OCI-LY3 (cell line): ENCODE data around the gene C8B.

ENCODE experiments used
- H2AFZ ChIP-seq: fragments of 200-600, 300-600 bp; shearing (Covaris generic); 2 replicates; pipeline ENCODE4 v1.6.0; 2014; ENCODE audit warnings: antibody characterized with exemption, low read depth, low read length
- H3K27ac ChIP-seq: fragments of 200-600, 300-600 bp; sonication (generic); 2 replicates; pipeline ENCODE4 v1.5.1; 2014; ENCODE audit warnings: mild to moderate bottlenecking, low read length, moderate library complexity, mixed read lengths
- H3K27me3 ChIP-seq: fragments of 200-600, 300-600 bp; sonication (generic); 2 replicates; pipeline ENCODE4 v1.6.1; 2014; ENCODE audit warnings: low read depth, low read length, mixed read lengths
- H3K36me3 ChIP-seq: fragments of 200-600, 300-600 bp; sonication (generic); replicated peaks from 2 replicates; pipeline ENCODE3; 2014; ENCODE audit warnings: low read depth, low read length, mixed read lengths
- H3K4me1 ChIP-seq: fragments of 300-600, 200-600 bp; sonication (generic); 2 replicates; pipeline ENCODE4 v1.6.1; 2014; ENCODE audit warnings: low read length, mixed read lengths
- H3K4me2 ChIP-seq: fragments of 200-600, 300-600 bp; sonication (generic); 2 replicates; pipeline ENCODE4 v1.6.1; 2014; ENCODE audit warnings: low read length, mixed read lengths
- H3K4me3 ChIP-seq: fragments of 300-600, 200-600 bp; sonication (generic); 2 replicates; pipeline ENCODE4 v1.5.1; 2014; ENCODE audit warnings: antibody characterized with exemption, mild to moderate bottlenecking, low read length, moderate library complexity
- H3K79me2 ChIP-seq: fragments of 300-600, 200-600 bp; shearing (Covaris generic); 2 replicates; pipeline ENCODE4 v1.6.1; 2014; ENCODE audit warnings: mild to moderate bottlenecking, low read length, mixed read lengths
- H3K9ac ChIP-seq: fragments of 300-600, 200-600 bp; shearing (Covaris generic); 2 replicates; pipeline ENCODE4 v1.6.0; 2014; ENCODE audit warnings: mild to moderate bottlenecking, low read length, moderate library complexity
- H3K9me3 ChIP-seq: fragments of 200-600, 300-600 bp; shearing (Covaris generic); 2 replicates; pipeline ENCODE4 v1.6.1; 2014; ENCODE audit warnings: low read length, mixed read lengths; ENCODE audit not compliant: insufficient read depth
- H4K20me1 ChIP-seq: fragments of 200-600, 300-600 bp; sonication (generic); 2 replicates; pipeline ENCODE4 v1.6.1; 2016; ENCODE audit warnings: low read length, mixed read lengths; ENCODE audit not compliant: insufficient read depth
- EZH2phosphoT487 ChIP-seq: fragments of 200-600 bp; shearing (Covaris generic); IDR thresholded peaks from 2 replicates; pipeline ENCODE4 v1.6.1; 2018; ENCODE audit warnings: antibody characterized with exemption, mixed run types, low read depth
- TF ChIP-seq, protein P1 (sequence below): fragments of 200-600, 300-600 bp; sonication (generic); IDR thresholded peaks from 2 replicates; pipeline ENCODE4 v1.5.1; 2014; ENCODE audit warnings: antibody characterized with exemption, low read length, low read depth

C8B gene

DNA sequence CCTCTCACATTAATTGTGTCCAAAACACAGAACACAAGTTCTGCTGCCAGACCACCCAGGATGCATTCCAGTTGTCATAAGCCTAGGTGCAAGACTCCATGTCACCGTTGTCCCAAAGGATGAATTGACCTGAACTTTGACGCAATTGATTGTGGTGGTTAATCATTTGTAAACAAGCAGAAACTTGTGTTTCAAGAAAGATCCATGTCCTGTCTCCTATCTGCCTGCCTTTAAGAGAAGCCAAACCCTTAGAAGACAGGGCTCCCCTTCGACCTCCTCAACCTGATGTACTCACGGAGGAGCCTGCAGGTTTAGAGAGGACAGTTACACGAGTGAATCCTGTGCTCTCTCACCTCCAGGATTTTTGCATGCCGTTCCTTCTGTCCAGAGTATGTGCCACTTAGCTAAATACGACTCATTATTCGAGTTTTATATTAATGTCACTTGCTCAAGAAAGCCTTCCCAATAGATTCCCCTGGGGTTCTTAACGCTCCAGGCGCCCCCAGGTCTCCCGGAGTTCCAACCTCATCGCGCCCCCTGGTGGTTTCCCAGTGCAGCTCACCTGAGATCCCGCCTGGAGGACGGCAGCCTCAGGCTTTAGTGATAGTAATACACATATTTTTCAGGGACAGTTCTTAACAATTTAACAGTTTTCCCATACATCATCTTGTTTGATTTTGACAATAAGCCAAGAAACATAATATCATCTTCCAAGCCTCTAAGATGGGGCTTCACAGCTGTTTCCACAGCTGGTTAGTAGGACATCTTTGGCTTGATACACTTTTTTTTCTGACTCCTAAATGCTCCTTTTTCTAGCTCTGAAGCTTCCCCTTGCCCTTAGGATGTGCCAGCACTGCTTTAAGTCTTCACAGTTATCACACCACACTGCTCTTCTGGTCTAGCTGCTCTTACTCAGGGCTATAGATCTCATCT, 2.4 kb upstream of the C8B start:
- Histone ChIP-seq H3K9me3 (no peaks in the 10 kb centered on the region), H3K9ac (no peak overlapping the region), H3K4me2 (no peak overlapping the region), H3K79me2 (no peaks in the 10 kb centered on the region), H3K36me3 (no peaks in the 10 kb centered on the region), H4K20me1 (no peaks in the 10 kb centered on the region), H3K4me3 (no peak overlapping the region), H3K4me1 (no peaks in the 10 kb centered on the region), H2AFZ (no peak overlapping the region), H3K27ac (no peak overlapping the region), H3K27me3 (no peaks in the 10 kb centered on the region)
- no peak for TF ChIP-seq EZH2phosphoT487
- TF ChIP-seq, protein P1, sequence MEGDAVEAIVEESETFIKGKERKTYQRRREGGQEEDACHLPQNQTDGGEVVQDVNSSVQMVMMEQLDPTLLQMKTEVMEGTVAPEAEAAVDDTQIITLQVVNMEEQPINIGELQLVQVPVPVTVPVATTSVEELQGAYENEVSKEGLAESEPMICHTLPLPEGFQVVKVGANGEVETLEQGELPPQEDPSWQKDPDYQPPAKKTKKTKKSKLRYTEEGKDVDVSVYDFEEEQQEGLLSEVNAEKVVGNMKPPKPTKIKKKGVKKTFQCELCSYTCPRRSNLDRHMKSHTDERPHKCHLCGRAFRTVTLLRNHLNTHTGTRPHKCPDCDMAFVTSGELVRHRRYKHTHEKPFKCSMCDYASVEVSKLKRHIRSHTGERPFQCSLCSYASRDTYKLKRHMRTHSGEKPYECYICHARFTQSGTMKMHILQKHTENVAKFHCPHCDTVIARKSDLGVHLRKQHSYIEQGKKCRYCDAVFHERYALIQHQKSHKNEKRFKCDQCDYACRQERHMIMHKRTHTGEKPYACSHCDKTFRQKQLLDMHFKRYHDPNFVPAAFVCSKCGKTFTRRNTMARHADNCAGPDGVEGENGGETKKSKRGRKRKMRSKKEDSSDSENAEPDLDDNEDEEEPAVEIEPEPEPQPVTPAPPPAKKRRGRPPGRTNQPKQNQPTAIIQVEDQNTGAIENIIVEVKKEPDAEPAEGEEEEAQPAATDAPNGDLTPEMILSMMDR: no peak

DNA sequence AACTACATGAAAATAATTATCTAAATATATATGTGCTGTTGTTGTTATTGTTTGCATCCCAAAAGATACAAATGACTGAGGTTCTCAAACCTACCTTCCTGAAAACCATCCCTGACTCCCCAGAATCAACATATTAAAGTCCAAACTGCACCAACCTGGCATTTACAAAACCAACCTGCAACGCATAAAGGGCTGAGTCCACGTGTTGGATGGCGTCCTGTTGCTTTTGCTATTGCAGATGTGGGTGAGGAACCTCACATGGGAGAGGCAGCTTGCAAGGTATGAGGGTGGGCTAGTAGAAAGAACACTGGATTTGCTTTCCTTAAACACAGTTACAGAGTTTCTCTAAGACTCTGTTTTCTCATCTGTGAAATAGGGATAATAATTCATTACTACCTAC, 1.5 kb upstream of the C8B start:
- TF ChIP-seq, protein P1: no peak
- no peak for TF ChIP-seq EZH2phosphoT487
- H3K4me1 ChIP-seq: no peaks in the 10 kb centered on the region
- no peak overlapping the region for H3K4me2 ChIP-seq
- no peak overlapping the region for H3K4me3 ChIP-seq
- H3K79me2 ChIP-seq: no peaks in the 10 kb centered on the region
- no peaks in the 10 kb centered on the region for H3K27me3 ChIP-seq
- no peak overlapping the region for H3K9ac ChIP-seq
- no peak overlapping the region for H2AFZ ChIP-seq
- H3K27ac ChIP-seq: no peak overlapping the region
- no peaks in the 10 kb centered on the region for H3K36me3 ChIP-seq
- H4K20me1 ChIP-seq: no peaks in the 10 kb centered on the region
- H3K9me3 ChIP-seq: no peaks in the 10 kb centered on the region

DNA sequence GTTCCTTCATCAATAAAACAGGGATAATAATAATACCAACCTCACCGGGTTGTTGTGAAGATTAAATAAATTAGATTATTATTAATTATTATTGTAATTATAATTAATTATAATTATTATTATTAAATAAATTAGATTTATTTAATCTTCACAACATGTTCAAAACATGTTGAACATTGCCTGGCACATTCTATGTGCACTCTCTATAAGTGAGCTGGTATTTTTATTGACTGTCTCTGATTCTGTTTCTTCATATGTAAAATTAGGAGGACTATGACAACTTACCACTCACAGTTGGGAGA, 834 bp upstream of the C8B start:
- H3K79me2 ChIP-seq: no peaks in the 10 kb centered on the region
- no peak overlapping the region for H3K27ac ChIP-seq
- no peaks in the 10 kb centered on the region for H3K9me3 ChIP-seq
- H3K9ac ChIP-seq: no peak overlapping the region
- TF ChIP-seq, protein P1: no peak
- TF ChIP-seq EZH2phosphoT487: no peak
- no peak overlapping the region for H3K4me2 ChIP-seq
- H3K36me3 ChIP-seq: no peaks in the 10 kb centered on the region
- H4K20me1 ChIP-seq: no peaks in the 10 kb centered on the region
- no peaks in the 10 kb centered on the region for H3K4me1 ChIP-seq
- H3K27me3 ChIP-seq: no peaks in the 10 kb centered on the region
- no peak overlapping the region for H2AFZ ChIP-seq
- H3K4me3 ChIP-seq: no peak overlapping the region

DNA sequence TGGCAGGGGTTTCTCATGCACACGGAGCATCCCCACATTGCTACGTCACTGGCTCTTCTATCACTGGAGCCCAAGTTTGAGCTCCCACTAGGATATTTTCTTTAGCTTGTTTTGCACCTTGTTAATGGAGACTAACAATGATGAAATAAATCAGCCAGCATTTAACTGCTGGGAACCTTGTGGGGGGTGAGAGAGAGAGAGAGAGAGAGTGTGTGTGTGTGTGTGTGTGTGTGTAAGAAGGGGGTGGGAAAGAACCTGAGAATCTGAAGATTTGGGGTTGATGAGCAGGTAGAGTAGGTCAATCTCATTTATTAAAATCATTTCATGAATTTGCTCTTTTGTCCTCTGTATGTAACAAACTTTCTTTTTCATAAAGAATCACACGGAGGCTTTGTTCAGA, 624 bp downstream of the C8B start:
- no peak overlapping the region for H3K4me2 ChIP-seq
- H3K27ac ChIP-seq: no peak overlapping the region
- no peaks in the 10 kb centered on the region for H3K4me1 ChIP-seq
- H3K9ac ChIP-seq: no peak overlapping the region
- H3K27me3 ChIP-seq: no peaks in the 10 kb centered on the region
- H3K79me2 ChIP-seq: no peaks in the 10 kb centered on the region
- H3K36me3 ChIP-seq: no peaks in the 10 kb centered on the region
- no peak overlapping the region for H3K4me3 ChIP-seq
- H3K9me3 ChIP-seq: no peaks in the 10 kb centered on the region
- TF ChIP-seq, protein P1: no peak
- TF ChIP-seq EZH2phosphoT487: no peak
- H2AFZ ChIP-seq: no peak overlapping the region
- H4K20me1 ChIP-seq: no peaks in the 10 kb centered on the region
